Measurements from ENCODE around the gene LPP. TPM values are rescaled to one million over a fixed set of nuclear protein-coding genes. Genes with fewer than 3 reads are reported as not detected.

Gene LPP
- total RNA-seq, 1 experiment from 2014 or later, result 120 TPM

DNA sequence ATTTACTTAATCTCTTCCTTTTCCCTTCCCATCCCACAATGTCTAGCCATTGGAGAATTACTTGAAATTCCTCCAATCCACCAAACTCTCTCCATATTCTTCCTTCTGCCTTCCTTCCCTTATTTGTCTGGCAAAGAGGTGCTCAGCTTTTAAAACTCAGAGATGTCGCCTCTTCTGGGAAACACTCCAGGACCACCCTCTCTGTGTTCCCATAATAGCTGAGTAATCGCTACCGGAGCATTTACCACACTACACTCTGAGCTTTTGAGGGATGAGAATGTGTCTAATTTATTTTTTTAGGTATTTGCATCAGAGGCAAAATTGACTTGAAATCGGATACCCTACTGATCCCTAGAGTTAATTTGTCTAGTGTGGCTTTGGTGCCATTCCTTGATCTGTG lies 772.2 kb downstream of the LPP start:
- intact Hi-C loops (cut with micrococcal nuclease; ENCODE audit: unreplicated experiment), result loop anchor here (5.0 kb wide), 1 partner anchor 254 kb away; no protein-coding TSS in a partner anchor
- TF ChIP-seq, protein P1, sequence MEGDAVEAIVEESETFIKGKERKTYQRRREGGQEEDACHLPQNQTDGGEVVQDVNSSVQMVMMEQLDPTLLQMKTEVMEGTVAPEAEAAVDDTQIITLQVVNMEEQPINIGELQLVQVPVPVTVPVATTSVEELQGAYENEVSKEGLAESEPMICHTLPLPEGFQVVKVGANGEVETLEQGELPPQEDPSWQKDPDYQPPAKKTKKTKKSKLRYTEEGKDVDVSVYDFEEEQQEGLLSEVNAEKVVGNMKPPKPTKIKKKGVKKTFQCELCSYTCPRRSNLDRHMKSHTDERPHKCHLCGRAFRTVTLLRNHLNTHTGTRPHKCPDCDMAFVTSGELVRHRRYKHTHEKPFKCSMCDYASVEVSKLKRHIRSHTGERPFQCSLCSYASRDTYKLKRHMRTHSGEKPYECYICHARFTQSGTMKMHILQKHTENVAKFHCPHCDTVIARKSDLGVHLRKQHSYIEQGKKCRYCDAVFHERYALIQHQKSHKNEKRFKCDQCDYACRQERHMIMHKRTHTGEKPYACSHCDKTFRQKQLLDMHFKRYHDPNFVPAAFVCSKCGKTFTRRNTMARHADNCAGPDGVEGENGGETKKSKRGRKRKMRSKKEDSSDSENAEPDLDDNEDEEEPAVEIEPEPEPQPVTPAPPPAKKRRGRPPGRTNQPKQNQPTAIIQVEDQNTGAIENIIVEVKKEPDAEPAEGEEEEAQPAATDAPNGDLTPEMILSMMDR (IDR thresholded peaks at IDR 0.05; ENCODE audit: insufficient read depth in 1 of 2, low read depth in 1 of 2, low read length in 1 of 2, severe bottlenecking in 1 of 2, unreplicated experiment in 1 of 2), result no peak
- peaks cover 14% of the 10 kb centered on the region; the same call in 1 of the 2 replicates for H3K4me1 ChIP-seq

DNA sequence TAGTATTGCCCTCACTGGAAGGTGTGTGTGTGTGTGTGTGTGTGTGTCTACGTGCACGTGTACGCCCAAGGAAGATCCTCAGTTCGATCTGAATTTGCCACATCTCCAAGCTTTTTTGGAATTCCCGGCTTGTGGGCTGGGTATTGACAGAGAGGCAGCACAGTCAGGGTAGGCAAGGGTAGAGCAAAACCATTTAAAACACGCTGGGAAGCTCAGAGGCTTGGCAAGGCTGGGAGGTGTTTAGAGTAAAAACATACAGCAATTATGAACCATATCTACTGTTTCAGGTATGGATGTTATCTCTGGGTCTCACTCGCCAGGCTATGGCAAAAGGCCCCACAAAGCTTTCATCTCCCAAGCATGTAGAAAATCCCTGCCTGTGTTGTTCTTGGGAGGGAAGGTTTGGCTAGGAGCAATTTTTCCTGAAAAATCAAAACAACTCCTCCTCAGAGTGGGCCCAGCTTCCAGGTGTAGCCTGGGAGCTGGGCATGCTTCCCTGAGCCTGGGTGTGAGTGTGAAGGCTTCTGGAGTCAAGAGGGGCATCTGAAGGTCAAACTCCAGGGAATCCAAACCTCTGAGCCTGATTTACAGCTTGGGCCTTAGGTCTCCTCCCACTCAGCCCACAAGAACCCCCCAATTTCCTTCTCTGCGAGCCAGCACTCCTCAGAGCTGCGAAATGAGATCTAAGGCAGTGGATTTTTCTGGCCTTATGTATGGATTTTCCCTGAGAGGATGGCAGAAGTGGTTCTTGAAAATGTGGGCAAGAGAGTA lies 773.0 kb downstream of the LPP start:
- BruUV-seq (replicated peaks), result no TSS peak
- intact Hi-C loops (cut with micrococcal nuclease; ENCODE audit: unreplicated experiment), result loop anchor here (5.0 kb wide), 1 partner anchor 255 kb away; no protein-coding TSS in a partner anchor
- Histone ChIP-seq H3K27me3 (replicated peaks; ENCODE audit: control insufficient read depth, insufficient read depth, low read length) (no peaks in the 10 kb centered on the region), H3K4me1 (peaks cover 14% of the 10 kb centered on the region; the same call in 1 of the 2 replicates), H3K4me3 (ENCODE audit: low read depth, low read length) (no peak overlapping the region), H3K9me3 (no peaks in the 10 kb centered on the region), H3K36me3 (ENCODE audit: control insufficient read depth, insufficient read depth, low read length) (no peaks in the 10 kb centered on the region)
- Mint-ChIP-seq H3K4me3 (ENCODE audit: unreplicated experiment) (no peak overlapping the region), H3K27ac (ENCODE audit: unreplicated experiment) (peak overlapping the region; percentile 49), H3K4me1 (ENCODE audit: low read depth, unreplicated experiment) (peaks cover 8% of the 10 kb centered on the region), H3K27me3 (ENCODE audit: insufficient read depth, unreplicated experiment) (no peaks in the 10 kb centered on the region), H3K36me3 (ENCODE audit: insufficient read depth, unreplicated experiment) (peaks cover 13% of the 10 kb centered on the region), H3K9me3 (ENCODE audit: unreplicated experiment) (no peaks in the 10 kb centered on the region)
- TF ChIP-seq, protein P1 (IDR thresholded peaks at IDR 0.05; ENCODE audit: insufficient read depth in 1 of 2, low read depth in 1 of 2, low read length in 1 of 2, severe bottlenecking in 1 of 2, unreplicated experiment in 1 of 2), result no peak
- DNase-seq, result no peak
- ChIA-PET POLR2A (no interaction called here), CTCF (no interaction called here)

More for the DNA sequence above, 772.2 kb downstream of the LPP start:
- H3K36me3 ChIP-seq (ENCODE audit: control insufficient read depth, insufficient read depth, low read length), result no peaks in the 10 kb centered on the region
- BruUV-seq (replicated peaks), result no TSS peak
- no peak for DNase-seq
- Mint-ChIP-seq H3K27ac (ENCODE audit: unreplicated experiment) (no peak overlapping the region), H3K4me3 (ENCODE audit: unreplicated experiment) (no peak overlapping the region), H3K9me3 (ENCODE audit: unreplicated experiment) (no peaks in the 10 kb centered on the region), H3K27me3 (ENCODE audit: insufficient read depth, unreplicated experiment) (no peaks in the 10 kb centered on the region), H3K36me3 (ENCODE audit: insufficient read depth, unreplicated experiment) (peaks cover 13% of the 10 kb centered on the region), H3K4me1 (ENCODE audit: low read depth, unreplicated experiment) (peaks cover 8% of the 10 kb centered on the region)
- H3K27me3 ChIP-seq (replicated peaks; ENCODE audit: control insufficient read depth, insufficient read depth, low read length), result no peaks in the 10 kb centered on the region
- no peaks in the 10 kb centered on the region for H3K9me3 ChIP-seq
- ChIA-PET CTCF (no interaction called here), POLR2A (no interaction called here)
- H3K4me3 ChIP-seq (ENCODE audit: low read depth, low read length), result no peak overlapping the region

DNA sequence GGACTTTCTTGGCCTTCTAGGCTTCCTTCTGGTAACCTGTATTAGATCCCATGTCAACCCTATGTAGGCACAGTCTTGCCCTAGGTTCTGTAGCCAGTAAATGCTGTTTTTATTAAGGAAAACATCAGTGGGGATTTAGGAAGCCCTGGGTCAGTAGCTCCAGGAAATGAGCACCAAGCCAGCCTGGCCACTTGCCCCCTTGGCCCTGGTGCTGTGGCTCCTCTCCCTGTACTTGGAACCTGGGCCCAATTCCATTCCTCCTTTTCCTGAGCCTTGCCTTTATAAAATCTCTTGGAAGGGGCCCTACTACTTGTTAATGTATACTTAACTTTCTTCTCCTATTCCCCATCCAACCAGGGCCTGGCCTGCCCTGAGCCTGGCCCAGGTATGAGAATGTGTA lies 774.0 kb downstream of the LPP start:
- no peaks in the 10 kb centered on the region for H3K36me3 ChIP-seq (ENCODE audit: control insufficient read depth, insufficient read depth, low read length)
- no peak overlapping the region for H3K27ac Mint-ChIP-seq (ENCODE audit: unreplicated experiment)
- H3K27me3 ChIP-seq (replicated peaks; ENCODE audit: control insufficient read depth, insufficient read depth, low read length), result no peaks in the 10 kb centered on the region
- no peak overlapping the region for H3K4me3 ChIP-seq (ENCODE audit: low read depth, low read length)
- TF ChIP-seq, protein P1 (IDR thresholded peaks at IDR 0.05; ENCODE audit: insufficient read depth in 1 of 2, low read depth in 1 of 2, low read length in 1 of 2, severe bottlenecking in 1 of 2, unreplicated experiment in 1 of 2), result no peak
- H3K4me1 Mint-ChIP-seq (ENCODE audit: low read depth, unreplicated experiment), result peaks cover 8% of the 10 kb centered on the region
- no peaks in the 10 kb centered on the region for H3K9me3 ChIP-seq
- intact Hi-C loops (cut with micrococcal nuclease; ENCODE audit: unreplicated experiment), result loop anchor here (5.0 kb wide), 1 partner anchor 256 kb away; no protein-coding TSS in a partner anchor
- peaks cover 14% of the 10 kb centered on the region; the same call in 1 of the 2 replicates for H3K4me1 ChIP-seq
- DNase-seq, result no peak
- no peaks in the 10 kb centered on the region for H3K27me3 Mint-ChIP-seq (ENCODE audit: insufficient read depth, unreplicated experiment)
- no peaks in the 10 kb centered on the region for H3K9me3 Mint-ChIP-seq (ENCODE audit: unreplicated experiment)
- CTCF ChIA-PET, result no interaction called here
- H3K36me3 Mint-ChIP-seq (ENCODE audit: insufficient read depth, unreplicated experiment), result peaks cover 8% of the 10 kb centered on the region
- H3K4me3 Mint-ChIP-seq (ENCODE audit: unreplicated experiment), result no peak overlapping the region
- BruUV-seq (replicated peaks), result no TSS peak
- POLR2A ChIA-PET, result no interaction called here

All from Caco-2 (cell line).